HEK293 (cell line): ENCODE measurements around the gene FAM180A.

ENCODE experiments used
- ZBTB8A ChIP-seq: fragments of 450-650 bp; formaldehyde crosslinking; IDR thresholded peaks from 2 replicates; pipeline ENCODE4 v1.5.1; 2016; ENCODE audit warnings: missing biosample characterization, missing genetic modification characterization
- ZNF544 ChIP-seq: fragments of 450-650 bp; formaldehyde crosslinking; IDR thresholded peaks from 2 replicates; pipeline ENCODE4 v1.5.0; 2017; ENCODE audit warnings: missing biosample characterization, missing genetic modification characterization
- ZNF629 ChIP-seq: fragments of 450-650 bp; formaldehyde crosslinking; IDR thresholded peaks from 2 replicates; pipeline ENCODE4 v1.5.1; 2017; ENCODE audit warnings: missing biosample characterization, missing genetic modification characterization

GRCh38 chr7:135706858-135707569, 41.6 kb downstream of the FAM180A start:
- TF ChIP-seq ZBTB8A (tag by site-specific recombination) (no peak), ZNF544 (tag by site-specific recombination) (no peak), ZNF629 (tag by site-specific recombination) (peak; percentile 71)
